OCI-LY1 (cell line): ENCODE measurements around the gene MYMK.

Source experiments
- H2AFZ ChIP-seq: fragments of 200-600 bp; sonication (generic), shearing (Covaris generic); 2 replicates; pipeline ENCODE4 v1.6.0; 2014; ENCODE audit warnings: antibody characterized with exemption, mild to moderate bottlenecking, low read length
- H3F3A ChIP-seq: fragments of 200-600 bp; sonication (generic), shearing (Covaris generic); 2 replicates; pipeline ENCODE4 v1.6.0; 2014; ENCODE audit warnings: mild to moderate bottlenecking, antibody characterized with exemption, low read length, moderate library complexity; ENCODE audit not compliant: insufficient read depth
- H3K27ac ChIP-seq: fragments of 200-600 bp; sonication (generic); 2 replicates; pipeline ENCODE4 v1.5.1; 2014; ENCODE audit warnings: low read length, mixed run types, mild to moderate bottlenecking, low read depth; ENCODE audit not compliant: poor library complexity, severe bottlenecking
- H3K27me3 ChIP-seq: fragments of 200-600 bp; sonication (generic); 2 replicates; pipeline ENCODE4 v1.6.0; 2014; ENCODE audit warnings: antibody characterized with exemption, mild to moderate bottlenecking, low read length, moderate library complexity; ENCODE audit not compliant: insufficient read depth
- H3K36me3 ChIP-seq: fragments of 200-600 bp; sonication (generic); 2 replicates; pipeline ENCODE4 v1.6.1; 2014; ENCODE audit warnings: mild to moderate bottlenecking, antibody characterized with exemption, low read length, moderate library complexity, mixed read lengths; ENCODE audit not compliant: insufficient read depth
- H3K4me1 ChIP-seq: fragments of 200-600 bp; sonication (generic); 2 replicates; pipeline ENCODE4 v1.5.1; 2014; ENCODE audit warnings: mild to moderate bottlenecking, low read length, moderate library complexity; ENCODE audit not compliant: insufficient read depth, severe bottlenecking
- H3K4me2 ChIP-seq: fragments of 200-600 bp; sonication (generic), shearing (Covaris generic); 2 replicates; pipeline ENCODE4 v1.6.1; 2014; ENCODE audit warnings: low read length
- H3K4me3 ChIP-seq: fragments of 200-600 bp; sonication (generic); 2 replicates; pipeline ENCODE4 v1.5.1; 2014; ENCODE audit warnings: low read length, low read depth, mild to moderate bottlenecking, mixed read lengths; ENCODE audit not compliant: poor library complexity, severe bottlenecking
- H3K79me2 ChIP-seq: fragments of 200-600 bp; shearing (Covaris generic); 2 replicates; pipeline ENCODE4 v1.6.1; 2016; ENCODE audit warnings: mixed run types, low read length, mixed read lengths; ENCODE audit not compliant: insufficient read depth
- H3K9ac ChIP-seq: fragments of 200-600 bp; sonication (generic), shearing (Covaris generic); 2 replicates; pipeline ENCODE4 v1.6.1; 2014; ENCODE audit warnings: mild to moderate bottlenecking, low read length, mixed read lengths
- H3K9me2 ChIP-seq: fragments of 200-600 bp; sonication (generic), shearing (Covaris generic); 2 replicates; pipeline ENCODE4 v1.6.1; 2014; ENCODE audit warnings: low read depth, mild to moderate bottlenecking, low read length, mixed read lengths
- H3K9me3 ChIP-seq: fragments of 200-600 bp; shearing (Covaris generic); 2 replicates; pipeline ENCODE4 v1.6.1; 2014; ENCODE audit warnings: low read length, mixed read lengths
- H4K20me1 ChIP-seq: fragments of 200-600 bp; sonication (generic), shearing (Covaris generic); 2 replicates; pipeline ENCODE4 v1.6.0; 2016; ENCODE audit warnings: mild to moderate bottlenecking, low read length; ENCODE audit not compliant: insufficient read depth
- EZH2 ChIP-seq: fragments of 200-600 bp; sonication (generic), shearing (Covaris generic); IDR thresholded peaks from 2 replicates; pipeline ENCODE4 v1.8.0; 2017; ENCODE audit warnings: borderline replicate concordance, mixed run types, mild to moderate bottlenecking, antibody characterized with exemption, low read length, moderate library complexity, mixed read lengths
- TF ChIP-seq, protein P1 (sequence below): fragments of 200-600 bp; sonication (generic), shearing (Covaris generic); IDR thresholded peaks from 2 replicates; pipeline ENCODE4 v1.5.1; 2017; ENCODE audit warnings: mild to moderate bottlenecking, antibody characterized with exemption, low read length, moderate library complexity, mixed read lengths

Gene MYMK

DNA sequence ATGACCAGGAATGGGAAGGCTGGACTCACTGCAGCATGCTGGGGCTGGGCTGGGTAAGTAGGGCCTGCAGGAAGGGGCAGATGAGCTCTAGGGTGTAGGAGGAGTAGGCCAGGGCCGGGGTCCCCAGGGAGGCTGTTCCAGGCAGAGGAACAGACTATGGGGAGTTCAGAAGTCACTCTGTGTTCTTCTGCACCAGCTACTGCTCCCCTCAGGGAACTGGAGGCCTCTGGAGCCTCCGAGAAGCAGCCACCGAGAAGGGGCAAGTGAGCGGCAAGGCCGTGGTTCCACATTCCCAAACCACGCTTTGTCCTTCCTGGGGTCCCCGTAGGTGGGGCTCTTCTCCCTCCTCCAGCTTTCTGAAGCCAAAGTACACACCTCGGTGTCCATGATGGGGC, 37.4 kb downstream of the MYMK start:
- Histone ChIP-seq H3K4me1 (peaks cover 8% of the 10 kb centered on the region), H3K9ac (no peak overlapping the region), H4K20me1 (no peaks in the 10 kb centered on the region), H3F3A (no peaks in the 10 kb centered on the region), H2AFZ (no peak overlapping the region), H3K79me2 (no peaks in the 10 kb centered on the region), H3K4me2 (no peak overlapping the region), H3K9me3 (no peaks in the 10 kb centered on the region), H3K36me3 (no peaks in the 10 kb centered on the region), H3K4me3 (no peak overlapping the region), H3K9me2 (no peaks in the 10 kb centered on the region), H3K27me3 (0 out of 2 replicates have a peak, but pooled peaks cover 7% of the 10 kb centered on the region), H3K27ac (no peak overlapping the region)
- TF ChIP-seq EZH2 = no peak
- TF ChIP-seq, protein P1, sequence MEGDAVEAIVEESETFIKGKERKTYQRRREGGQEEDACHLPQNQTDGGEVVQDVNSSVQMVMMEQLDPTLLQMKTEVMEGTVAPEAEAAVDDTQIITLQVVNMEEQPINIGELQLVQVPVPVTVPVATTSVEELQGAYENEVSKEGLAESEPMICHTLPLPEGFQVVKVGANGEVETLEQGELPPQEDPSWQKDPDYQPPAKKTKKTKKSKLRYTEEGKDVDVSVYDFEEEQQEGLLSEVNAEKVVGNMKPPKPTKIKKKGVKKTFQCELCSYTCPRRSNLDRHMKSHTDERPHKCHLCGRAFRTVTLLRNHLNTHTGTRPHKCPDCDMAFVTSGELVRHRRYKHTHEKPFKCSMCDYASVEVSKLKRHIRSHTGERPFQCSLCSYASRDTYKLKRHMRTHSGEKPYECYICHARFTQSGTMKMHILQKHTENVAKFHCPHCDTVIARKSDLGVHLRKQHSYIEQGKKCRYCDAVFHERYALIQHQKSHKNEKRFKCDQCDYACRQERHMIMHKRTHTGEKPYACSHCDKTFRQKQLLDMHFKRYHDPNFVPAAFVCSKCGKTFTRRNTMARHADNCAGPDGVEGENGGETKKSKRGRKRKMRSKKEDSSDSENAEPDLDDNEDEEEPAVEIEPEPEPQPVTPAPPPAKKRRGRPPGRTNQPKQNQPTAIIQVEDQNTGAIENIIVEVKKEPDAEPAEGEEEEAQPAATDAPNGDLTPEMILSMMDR = no peak

DNA sequence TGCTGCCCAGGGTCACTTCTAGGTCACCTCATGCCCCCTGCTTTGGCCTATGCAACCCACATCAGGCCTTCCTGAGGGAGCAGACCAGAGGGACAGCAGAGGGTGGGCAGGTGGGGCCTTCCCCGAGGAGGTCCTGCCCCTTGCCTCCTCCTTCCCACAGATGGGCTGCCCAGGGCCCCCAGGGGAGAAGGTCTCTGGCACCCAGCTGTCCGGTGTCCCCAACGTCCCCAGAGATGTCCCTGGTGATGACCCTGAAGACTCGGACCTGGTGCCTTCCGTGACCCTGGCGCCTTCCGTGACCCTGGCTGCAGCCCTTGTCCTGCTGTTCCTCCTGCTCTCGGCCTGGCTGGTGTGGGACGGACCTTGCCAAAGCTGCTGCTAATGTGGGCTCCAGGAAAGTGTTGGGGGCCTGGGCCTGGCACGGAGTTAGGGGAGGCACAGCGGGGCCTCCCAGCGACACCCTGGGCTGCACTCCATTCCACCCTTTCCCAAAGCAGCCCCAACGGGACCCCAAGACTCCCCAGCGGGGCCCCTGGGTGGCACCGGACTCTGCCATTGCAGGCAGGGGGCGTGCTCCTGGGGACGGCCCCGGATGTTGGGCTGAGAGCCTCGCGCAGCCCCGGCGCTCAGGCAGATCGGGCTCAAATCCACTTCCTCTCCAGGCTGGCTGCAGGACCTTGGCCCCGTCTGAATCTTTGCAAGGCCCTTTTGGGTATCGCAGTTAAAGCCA, 39.1 kb downstream of the MYMK start:
- H3K9me2 ChIP-seq = no peaks in the 10 kb centered on the region
- no peaks in the 10 kb centered on the region for H3K9me3 ChIP-seq
- H4K20me1 ChIP-seq = no peaks in the 10 kb centered on the region
- no peaks in the 10 kb centered on the region for H3K36me3 ChIP-seq
- H3K79me2 ChIP-seq = no peaks in the 10 kb centered on the region
- TF ChIP-seq, protein P1 = no peak
- TF ChIP-seq EZH2 = no peak
- 0 out of 2 replicates have a peak, but pooled peaks cover 3% of the 10 kb centered on the region for H3K27me3 ChIP-seq
- H3K27ac ChIP-seq = no peak overlapping the region
- no peaks in the 10 kb centered on the region for H3F3A ChIP-seq
- H3K4me1 ChIP-seq = peaks cover 8% of the 10 kb centered on the region
- peak overlapping the region; percentile 66; the same call in 1 of the 2 replicates for H3K9ac ChIP-seq
- H3K4me2 ChIP-seq = peak overlapping the region; percentile 93
- peak overlapping the region; percentile 55 for H3K4me3 ChIP-seq
- H2AFZ ChIP-seq = no peak overlapping the region

DNA sequence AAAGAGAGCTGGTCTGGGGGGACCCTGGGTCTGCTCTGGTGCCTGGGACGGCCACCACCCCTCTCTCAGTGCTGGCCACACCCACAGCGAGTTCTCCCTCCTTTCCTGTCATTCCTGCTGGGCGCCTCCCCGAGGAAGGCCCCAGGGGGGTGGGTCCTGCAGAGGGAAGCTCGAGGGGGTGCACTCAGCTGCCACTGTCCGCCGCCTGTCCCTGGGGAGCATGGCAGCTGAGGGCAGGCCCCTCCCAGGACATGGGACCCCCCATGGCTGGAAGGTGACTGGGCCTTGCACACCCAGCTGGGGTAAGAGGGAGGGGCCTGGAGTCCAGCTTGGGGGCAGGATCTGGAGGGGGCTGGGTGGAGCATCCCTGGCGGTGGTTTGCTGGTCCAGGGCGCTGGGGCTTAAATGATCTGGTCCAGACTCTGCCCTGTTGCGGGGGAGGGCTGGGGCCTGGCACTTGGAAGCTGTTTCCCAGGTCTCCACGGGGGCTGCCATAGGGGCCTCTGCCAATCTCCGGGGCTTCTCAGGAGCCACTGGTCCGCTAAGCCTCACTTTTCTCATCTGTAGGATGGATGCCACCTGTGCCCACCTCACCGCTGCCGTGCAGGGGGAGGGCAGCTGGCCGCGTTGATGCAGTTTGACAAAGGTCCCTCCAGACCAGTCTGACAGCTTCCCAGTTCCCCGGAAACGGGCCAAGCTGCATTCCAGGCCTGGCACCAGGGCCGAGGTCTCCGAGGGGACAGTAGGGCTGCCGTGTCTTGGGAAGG, 39.9 kb downstream of the MYMK start:
- Histone ChIP-seq H3F3A (no peaks in the 10 kb centered on the region), H3K9ac (no peak overlapping the region), H3K27me3 (no peaks in the 10 kb centered on the region), H3K27ac (no peak overlapping the region), H4K20me1 (no peaks in the 10 kb centered on the region), H3K9me2 (no peaks in the 10 kb centered on the region), H3K4me1 (peaks cover 9% of the 10 kb centered on the region), H3K4me3 (no peak overlapping the region), H3K79me2 (no peaks in the 10 kb centered on the region), H3K9me3 (no peaks in the 10 kb centered on the region), H3K4me2 (no peak overlapping the region), H2AFZ (no peak overlapping the region), H3K36me3 (no peaks in the 10 kb centered on the region)
- no peak for TF ChIP-seq EZH2
- TF ChIP-seq, protein P1 = no peak
